Smooth muscle cell (in vitro differentiated cells): Measurements from ENCODE around the gene MCAM. TPM values are rescaled to one million over a fixed set of nuclear protein-coding genes. Genes with fewer than 3 reads are reported as not detected.

Experiments
- DNase-seq: peaks from one replicate; lab custom pipeline; 2025; ENCODE audit not compliant: unreplicated experiment; lab: John Stamatoyannopoulos, UW
- H2AFZ ChIP-seq: fragments of 200-600 bp; sonication (generic); 2 replicates; pipeline ENCODE4 v1.6.0; 2016; ENCODE audit warnings: antibody characterized with exemption, low read depth, mild to moderate bottlenecking
- H3F3A ChIP-seq: fragments of 200-600 bp; sonication (generic); 2 replicates; pipeline ENCODE4 v1.6.0; 2017; ENCODE audit warnings: antibody characterized with exemption, low read depth
- H3K27ac ChIP-seq: fragments of 200-600 bp; sonication (generic); 2 replicates; pipeline ENCODE4 v1.5.1; 2016; ENCODE audit warnings: low read depth, mild to moderate bottlenecking
- H3K27me3 ChIP-seq: fragments of 200-600 bp; sonication (generic); 2 replicates; pipeline ENCODE4 v1.6.1; 2016; ENCODE audit warnings: low read depth, mild to moderate bottlenecking
- H3K36me3 ChIP-seq: fragments of 200-600 bp; sonication (generic); 2 replicates; pipeline ENCODE4 v1.5.1; 2016; ENCODE audit warnings: low read depth
- H3K4me1 ChIP-seq: fragments of 200-600 bp; sonication (generic); 2 replicates; pipeline ENCODE4 v1.5.1; 2016; ENCODE audit warnings: low read depth
- H3K4me2 ChIP-seq: fragments of 200-600 bp; sonication (generic); 2 replicates; pipeline ENCODE4 v1.6.0; 2016; ENCODE audit warnings: mild to moderate bottlenecking
- H3K4me3 ChIP-seq: fragments of 200-600 bp; sonication (generic); 2 replicates; pipeline ENCODE4 v1.5.1; 2016; ENCODE audit warnings: mild to moderate bottlenecking
- H3K79me2 ChIP-seq: fragments of 200-600 bp; sonication (generic); 2 replicates; pipeline ENCODE4 v1.6.0; 2016; ENCODE audit warnings: low read depth, mild to moderate bottlenecking
- H3K9ac ChIP-seq: fragments of 200-600 bp; sonication (generic); 2 replicates; pipeline ENCODE4 v1.6.0; 2016; ENCODE audit warnings: low read depth
- H3K9me3 ChIP-seq: fragments of 200-600 bp; sonication (generic); replicated peaks from 2 replicates; pipeline ENCODE4 v1.5.1; 2016; ENCODE audit warnings: low read depth
- H4K20me1 ChIP-seq: fragments of 200-600 bp; sonication (generic); 2 replicates; pipeline ENCODE4 v1.6.0; 2016; ENCODE audit warnings: low read depth
- WGBS: methylation state at CpG from one replicate; pipeline ENCODE4 v1.1.7; 2016; ENCODE audit warnings: low lambda C conversion rate; 5-methylcytosine and 5-hydroxymethylcytosine counted together
- polyA plus RNA-seq: library from polyadenylated mRNA; unstranded; fragments of >200 nt; fragmentation: Nextera tagmentation; extraction: Ambion mirVana; gene quantifications from 2 replicates; pipeline ENCODE4 v1.2.1, GENCODE V29; 2016
- total RNA-seq: library from RNA; depleted of rRNA; stranded (reverse); fragments of >200 nt; gene quantifications from 2 replicates; pipeline ENCODE4 v1.2.3, GENCODE V29; 2014
- TF ChIP-seq, protein P1 (sequence below): fragments of 200-600 bp; sonication (generic); IDR thresholded peaks from 2 replicates; pipeline ENCODE4 v1.5.1; 2017; ENCODE audit warnings: borderline replicate concordance, mild to moderate bottlenecking, antibody characterized with exemption; ENCODE audit not compliant: insufficient read depth, poor library complexity, severe bottlenecking

Gene MCAM
- total and polyA plus RNA-seq, 2 experiments from 2014 or later: 30.7 to 138 TPM

DNA sequence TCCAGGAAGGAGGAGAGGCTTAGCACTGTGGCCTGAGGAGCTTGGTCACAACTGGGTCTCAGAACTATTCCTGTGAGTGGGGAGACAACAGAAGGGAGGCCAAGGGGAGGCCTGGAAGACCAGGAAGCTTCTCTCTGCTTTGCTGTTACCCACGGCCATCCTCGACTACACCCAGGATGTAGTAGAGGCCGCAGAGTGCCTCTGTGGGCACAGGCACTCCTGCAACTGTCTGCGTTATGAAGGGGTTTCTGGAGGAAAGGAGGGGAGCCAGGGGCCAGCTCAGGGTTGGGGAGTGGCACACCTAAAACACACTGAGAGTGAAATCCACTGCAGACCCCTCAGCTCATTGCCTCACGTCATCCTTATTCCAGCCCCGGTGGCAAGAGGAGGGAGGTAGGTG is 33.4 kb upstream of the MCAM start:
- Histone ChIP-seq H3K9ac (no peak overlapping the region), H3K36me3 (no peaks in the 10 kb centered on the region), H3F3A (no peaks in the 10 kb centered on the region), H4K20me1 (no peaks in the 10 kb centered on the region), H3K27me3 (no peaks in the 10 kb centered on the region), H2AFZ (no peak overlapping the region), H3K4me3 (no peak overlapping the region), H3K79me2 (no peaks in the 10 kb centered on the region), H3K27ac (no peak overlapping the region), H3K9me3 (no peaks in the 10 kb centered on the region), H3K4me1 (peaks cover under 1% of the 10 kb centered on the region), H3K4me2 (no peak overlapping the region)
- TF ChIP-seq, protein P1, sequence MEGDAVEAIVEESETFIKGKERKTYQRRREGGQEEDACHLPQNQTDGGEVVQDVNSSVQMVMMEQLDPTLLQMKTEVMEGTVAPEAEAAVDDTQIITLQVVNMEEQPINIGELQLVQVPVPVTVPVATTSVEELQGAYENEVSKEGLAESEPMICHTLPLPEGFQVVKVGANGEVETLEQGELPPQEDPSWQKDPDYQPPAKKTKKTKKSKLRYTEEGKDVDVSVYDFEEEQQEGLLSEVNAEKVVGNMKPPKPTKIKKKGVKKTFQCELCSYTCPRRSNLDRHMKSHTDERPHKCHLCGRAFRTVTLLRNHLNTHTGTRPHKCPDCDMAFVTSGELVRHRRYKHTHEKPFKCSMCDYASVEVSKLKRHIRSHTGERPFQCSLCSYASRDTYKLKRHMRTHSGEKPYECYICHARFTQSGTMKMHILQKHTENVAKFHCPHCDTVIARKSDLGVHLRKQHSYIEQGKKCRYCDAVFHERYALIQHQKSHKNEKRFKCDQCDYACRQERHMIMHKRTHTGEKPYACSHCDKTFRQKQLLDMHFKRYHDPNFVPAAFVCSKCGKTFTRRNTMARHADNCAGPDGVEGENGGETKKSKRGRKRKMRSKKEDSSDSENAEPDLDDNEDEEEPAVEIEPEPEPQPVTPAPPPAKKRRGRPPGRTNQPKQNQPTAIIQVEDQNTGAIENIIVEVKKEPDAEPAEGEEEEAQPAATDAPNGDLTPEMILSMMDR: no peak
- DNase-seq: no peak
- WGBS: 83% methylated on average over 6 of the region's 6 CpGs

DNA sequence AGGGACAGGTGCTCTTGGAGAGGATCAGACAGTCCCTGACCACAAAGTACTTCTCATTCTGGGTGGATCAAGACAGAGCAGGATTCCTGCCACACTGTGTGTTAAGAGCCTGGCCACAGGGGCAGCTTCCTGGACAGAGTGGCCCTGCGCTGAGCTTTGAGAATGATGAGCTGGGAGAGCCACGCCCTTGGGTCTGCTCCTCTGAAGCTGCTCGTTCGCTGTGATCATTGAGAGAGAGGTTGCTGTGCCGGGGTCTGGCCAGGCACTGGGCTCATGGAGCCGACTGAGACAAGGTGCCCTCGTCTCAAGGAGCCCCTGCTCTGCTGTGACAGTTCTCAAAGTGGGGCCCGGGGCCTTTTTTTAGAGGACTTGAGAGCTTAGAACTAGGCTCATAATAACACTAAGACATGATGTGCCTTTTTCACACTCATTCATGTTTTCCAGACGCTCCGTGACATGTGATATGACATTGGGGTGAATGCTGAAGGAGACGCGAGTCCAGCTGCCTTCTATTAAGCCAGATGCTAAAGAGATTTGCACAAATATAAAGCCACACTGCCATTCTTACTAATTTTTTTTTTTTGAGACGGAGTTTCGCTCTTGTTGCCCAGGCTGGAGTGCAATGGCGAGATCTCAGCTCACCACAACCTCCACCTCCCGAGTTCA is 31.1 kb upstream of the MCAM start:
- no peak overlapping the region for H3K4me2 ChIP-seq
- no peaks in the 10 kb centered on the region for H3K4me1 ChIP-seq
- no peak overlapping the region for H2AFZ ChIP-seq
- no peak overlapping the region for H3K27ac ChIP-seq
- H3K4me3 ChIP-seq: no peak overlapping the region
- no peak overlapping the region for H3K9ac ChIP-seq
- no peak for DNase-seq
- 75% methylated on average over 16 of the region's 16 CpGs for WGBS
- TF ChIP-seq, protein P1: no peak
- no peaks in the 10 kb centered on the region for H3K9me3 ChIP-seq
- no peaks in the 10 kb centered on the region for H3K36me3 ChIP-seq
- H3F3A ChIP-seq: no peaks in the 10 kb centered on the region
- peaks cover 3% of the 10 kb centered on the region for H3K27me3 ChIP-seq
- H3K79me2 ChIP-seq: no peaks in the 10 kb centered on the region
- no peaks in the 10 kb centered on the region for H4K20me1 ChIP-seq

DNA sequence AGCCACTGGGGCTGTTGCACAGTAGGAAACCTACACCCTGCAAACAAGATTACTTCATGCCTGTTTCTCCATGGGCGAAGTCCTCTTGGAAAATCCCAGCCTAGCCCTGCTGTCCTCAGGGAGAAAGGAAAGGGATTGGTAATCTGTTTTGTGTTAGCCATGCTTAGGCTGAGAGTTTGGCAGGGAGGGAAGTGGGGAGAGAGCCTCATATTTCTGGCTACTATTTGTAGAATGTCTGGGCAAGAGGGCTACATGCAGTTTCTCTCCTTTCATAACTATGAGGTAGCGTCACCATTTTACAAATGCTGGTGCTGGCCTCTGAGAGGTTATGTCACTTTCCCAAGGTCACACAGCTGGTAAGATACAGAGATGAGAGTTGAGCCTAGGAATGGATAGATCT is 30.3 kb upstream of the MCAM start:
- H3K9me3 ChIP-seq: no peaks in the 10 kb centered on the region
- H3K27ac ChIP-seq: no peak overlapping the region
- TF ChIP-seq, protein P1: no peak
- H3F3A ChIP-seq: no peaks in the 10 kb centered on the region
- no peaks in the 10 kb centered on the region for H3K36me3 ChIP-seq
- no peaks in the 10 kb centered on the region for H3K79me2 ChIP-seq
- H2AFZ ChIP-seq: no peak overlapping the region
- peaks cover 10% of the 10 kb centered on the region for H3K27me3 ChIP-seq
- H3K4me3 ChIP-seq: no peak overlapping the region
- no peak for DNase-seq
- no peaks in the 10 kb centered on the region for H4K20me1 ChIP-seq
- H3K4me1 ChIP-seq: no peaks in the 10 kb centered on the region
- no peak overlapping the region for H3K9ac ChIP-seq
- no peak overlapping the region for H3K4me2 ChIP-seq
- WGBS: 62% methylated on average over 2 of the region's 2 CpGs

DNA sequence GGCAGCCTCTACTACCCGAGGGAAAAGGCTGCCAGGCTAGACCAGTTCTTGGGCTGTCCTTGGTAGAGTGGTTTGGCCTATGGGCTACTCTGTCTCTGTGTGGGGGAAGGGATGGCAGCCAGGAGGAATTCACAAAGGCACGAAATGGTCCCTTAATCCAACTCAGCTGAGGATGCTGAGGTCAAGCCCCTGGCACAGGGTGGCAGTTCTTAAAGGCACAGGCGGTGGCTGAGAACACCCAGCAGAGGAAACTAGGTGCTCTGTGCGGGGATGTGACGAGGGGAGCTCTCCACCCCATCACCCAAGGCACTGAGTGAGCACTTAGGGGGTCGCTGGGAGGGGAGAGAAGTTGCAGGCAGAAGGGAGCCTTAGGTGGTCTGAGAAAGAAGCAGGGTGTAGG is 29.7 kb upstream of the MCAM start, which contains the start of gene MFRP:
TSS of gene MFRP (minus strand) at position 101 of the 400 bp plus-strand sequence. CDS start 192 bp downstream, outside the sequence.
- Histone ChIP-seq H3F3A (no peaks in the 10 kb centered on the region), H3K27ac (no peak within 1 kb of the TSS), H3K4me2 (no peak within 1 kb of the TSS), H3K27me3 (peaks cover 16% of the 10 kb centered on the region), H3K4me3 (no peak within 1 kb of the TSS), H3K79me2 (no peaks in the 10 kb centered on the region), H3K36me3 (no peaks in the 10 kb centered on the region), H3K9me3 (no peaks in the 10 kb centered on the region), H4K20me1 (no peaks in the 10 kb centered on the region), H2AFZ (no peak within 1 kb of the TSS), H3K4me1 (no peaks in the 10 kb centered on the region), H3K9ac (no peak within 1 kb of the TSS)
- DNase-seq: no peak
- TF ChIP-seq, protein P1: no peak
- WGBS: 58% methylated on average over 6 of the region's 6 CpGs
